NCI-H774 (cell line): Measurements from ENCODE around the gene DDX1.

ENCODE experiments used
- DNase-seq: peaks from one replicate; lab custom pipeline; 2025; lab: John Stamatoyannopoulos, UW

Gene DDX1

GRCh38 chr2:15562354-15563031 lies 29.2 kb upstream of the DDX1 start:
- no peak for DNase-seq

GRCh38 chr2:15563227-15564100 lies 28.2 kb upstream of the DDX1 start:
- DNase-seq = no peak

- no peak for DNase-seq
These were observed 26.3 kb upstream of the DDX1 start for GRCh38 chr2:15565392-15565791.

GRCh38 chr2:15565994-15566671 lies 25.5 kb upstream of the DDX1 start:
- DNase-seq = no peak

GRCh38 chr2:15566912-15567311 lies 24.8 kb upstream of the DDX1 start:
- DNase-seq = no peak

GRCh38 chr2:15568874-15569273 lies 22.8 kb upstream of the DDX1 start:
- DNase-seq = no peak

GRCh38 chr2:15570104-15570503 lies 21.6 kb upstream of the DDX1 start:
- DNase-seq = no peak

GRCh38 chr2:15571729-15572128 lies 19.9 kb upstream of the DDX1 start:
- no peak for DNase-seq

GRCh38 chr2:15577071-15577735 lies 14.5 kb upstream of the DDX1 start:
- DNase-seq = peak; percentile 54

GRCh38 chr2:15579641-15580040 lies 12.0 kb upstream of the DDX1 start:
- DNase-seq = no peak

GRCh38 chr2:15580451-15580850 lies 11.2 kb upstream of the DDX1 start:
- DNase-seq = no peak

- DNase-seq = no peak
These were observed 8.8 kb upstream of the DDX1 start for GRCh38 chr2:15582710-15583357.

- no peak for DNase-seq
These were observed 7.8 kb upstream of the DDX1 start for GRCh38 chr2:15583826-15584225.

GRCh38 chr2:15584316-15584715 lies 7.4 kb upstream of the DDX1 start:
- DNase-seq = no peak

- no peak for DNase-seq
These were observed 6.8 kb upstream of the DDX1 start for GRCh38 chr2:15584767-15585469.

GRCh38 chr2:15588329-15588919 lies 3.2 kb upstream of the DDX1 start:
- peak; percentile 13 for DNase-seq

- DNase-seq = no peak
These were observed 336 bp upstream of the DDX1 start for GRCh38 chr2:15591373-15591691.

- DNase-seq = no peak
These were observed 1.6 kb downstream of the DDX1 start for GRCh38 chr2:15593327-15593705.

GRCh38 chr2:15594291-15595256 lies 2.9 kb downstream of the DDX1 start:
- no peak for DNase-seq
